ENCODE measurements around the gene AQR. TPM values are rescaled to one million over a fixed set of nuclear protein-coding genes. Genes with fewer than 3 reads are reported as not detected.

The AQR gene
- total RNA-seq, 1 experiment from 2014 or later, result 62.1 TPM

DNA sequence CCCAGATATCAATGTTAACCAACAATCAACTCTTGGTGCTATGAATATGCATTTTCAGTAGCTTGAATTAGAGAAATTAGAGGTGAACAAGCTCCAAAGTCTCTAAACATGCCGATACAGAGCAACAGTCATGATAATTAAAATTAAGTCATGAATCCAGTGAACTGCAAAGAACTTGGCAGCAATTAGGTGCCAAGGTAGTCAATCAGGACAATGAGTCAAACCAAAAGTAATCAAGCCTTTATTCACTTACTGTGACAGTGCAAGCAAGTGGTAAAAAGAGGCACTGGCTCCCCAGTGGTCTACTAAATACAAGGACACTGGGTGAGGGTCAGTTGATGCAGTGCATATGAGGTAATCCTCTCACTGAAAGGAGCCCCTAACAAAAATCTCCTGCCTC is 16.8 kb upstream of the AQR start (continued):
- no peak for TF ChIP-seq GRHL2 (CRISPR knock-in tag; IDR thresholded peaks at IDR 0.05; ENCODE audit: insufficient replicate concordance, severe bottlenecking)
- TF ChIP-seq, protein P1, sequence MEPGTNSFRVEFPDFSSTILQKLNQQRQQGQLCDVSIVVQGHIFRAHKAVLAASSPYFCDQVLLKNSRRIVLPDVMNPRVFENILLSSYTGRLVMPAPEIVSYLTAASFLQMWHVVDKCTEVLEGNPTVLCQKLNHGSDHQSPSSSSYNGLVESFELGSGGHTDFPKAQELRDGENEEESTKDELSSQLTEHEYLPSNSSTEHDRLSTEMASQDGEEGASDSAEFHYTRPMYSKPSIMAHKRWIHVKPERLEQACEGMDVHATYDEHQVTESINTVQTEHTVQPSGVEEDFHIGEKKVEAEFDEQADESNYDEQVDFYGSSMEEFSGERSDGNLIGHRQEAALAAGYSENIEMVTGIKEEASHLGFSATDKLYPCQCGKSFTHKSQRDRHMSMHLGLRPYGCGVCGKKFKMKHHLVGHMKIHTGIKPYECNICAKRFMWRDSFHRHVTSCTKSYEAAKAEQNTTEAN (CRISPR knock-in tag; IDR thresholded peaks at IDR 0.05), result no peak

DNA sequence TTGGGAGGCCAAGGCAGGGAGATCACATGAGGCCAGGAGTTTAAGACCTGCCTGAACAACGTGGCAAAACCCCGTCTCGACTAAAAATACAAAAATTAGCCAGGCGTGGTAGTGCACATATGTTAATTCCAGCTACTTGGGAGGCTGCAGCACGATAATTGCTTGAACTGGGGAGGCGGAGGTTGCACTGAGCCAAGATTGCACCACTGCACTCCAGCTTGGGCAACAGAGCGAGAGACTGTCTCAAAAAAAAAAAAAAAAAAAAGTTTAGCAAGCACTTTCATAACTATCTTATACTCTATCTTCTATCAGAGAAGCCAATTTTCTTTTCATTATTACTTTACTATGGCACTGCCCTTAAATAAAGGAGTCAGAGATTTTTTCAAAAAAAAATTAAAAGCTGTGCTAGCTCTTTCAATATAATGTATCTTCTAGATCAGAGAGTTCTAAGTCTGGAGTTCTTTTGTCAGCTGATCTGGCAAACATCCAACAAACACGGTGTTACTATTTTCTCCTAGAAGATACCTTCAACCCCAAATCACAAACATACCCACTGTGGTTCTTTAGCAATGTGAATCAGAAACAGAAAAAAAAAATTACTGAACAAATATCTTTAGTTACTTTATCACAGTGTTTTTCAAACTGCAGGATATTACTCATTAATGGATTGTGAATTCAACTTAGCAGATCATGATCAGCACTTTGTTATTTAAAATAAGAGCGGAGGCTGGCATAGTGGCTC is 15.5 kb upstream of the AQR start:
- H3K36me3 Mint-ChIP-seq, result peaks cover 60% of the 10 kb centered on the region
- ChIA-PET CTCF (interaction anchor here (0.5 to 1.0 kb wide), 2 partner anchors 9 to 32 kb away, joined by 3 to 4 read pairs; no protein-coding TSS in a partner anchor), POLR2A (interaction anchor here (0.9 kb wide), 1 partner anchor 8 kb away, joined by 4 read pairs; no protein-coding TSS in a partner anchor)
- H3K27ac Mint-ChIP-seq, result peak overlapping the region; percentile 91
- TF ChIP-seq MXD4 (CRISPR knock-in tag; IDR thresholded peaks at IDR 0.05; ENCODE audit: borderline replicate concordance), result no peak
- DNase-seq (ENCODE audit: low spot score), result no peak
- peaks cover 66% of the 10 kb centered on the region for H3K4me1 Mint-ChIP-seq
- H3K27me3 Mint-ChIP-seq (ENCODE audit: low read depth), result no peaks in the 10 kb centered on the region
- no peaks in the 10 kb centered on the region for H3K9me3 Mint-ChIP-seq
- peak overlapping the region; percentile 97 for H3K4me3 Mint-ChIP-seq
- ATAC-seq, result no peak

DNA sequence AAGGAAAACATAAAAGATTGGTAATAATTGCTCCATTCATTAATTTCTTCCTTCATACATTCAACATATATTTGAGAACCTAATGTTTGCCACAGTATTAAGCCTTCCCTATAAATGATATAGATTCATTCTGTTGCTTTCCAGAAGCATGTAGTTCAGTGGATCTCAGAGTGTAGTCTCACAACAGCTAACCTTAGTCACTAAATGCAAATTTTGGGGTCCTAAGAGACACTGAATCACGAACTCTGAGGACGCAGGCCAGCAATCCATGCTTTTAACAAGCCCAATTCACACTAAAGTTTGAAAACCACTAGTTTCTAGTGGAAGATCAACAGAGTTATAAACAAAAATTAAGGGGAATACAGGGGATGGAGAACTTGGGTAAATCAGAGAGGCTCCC is 7.2 kb upstream of the AQR start:
- DNase-seq (ENCODE audit: low spot score), result no peak
- Mint-ChIP-seq H3K9me3 (no peaks in the 10 kb centered on the region), H3K27me3 (ENCODE audit: low read depth) (no peaks in the 10 kb centered on the region), H3K4me1 (peaks cover 46% of the 10 kb centered on the region), H3K4me3 (no peak overlapping the region), H3K36me3 (peaks cover 14% of the 10 kb centered on the region), H3K27ac (peak overlapping the region; percentile 56; the same call in 1 of the 2 replicates)
- TF ChIP-seq NFE2L1 (CRISPR knock-in tag; IDR thresholded peaks at IDR 0.05) (no peak), ZNF671 (CRISPR knock-in tag; IDR thresholded peaks at IDR 0.05) (no peak), NFATC4 (CRISPR knock-in tag; IDR thresholded peaks at IDR 0.05) (no peak), FOXK1 (CRISPR knock-in tag; IDR thresholded peaks at IDR 0.05) (no peak), NR3C1 (CRISPR knock-in tag; conservative IDR thresholded peaks at IDR 0.05; ENCODE audit: low read depth) (no peak), JAZF1 (CRISPR knock-in tag; IDR thresholded peaks at IDR 0.05) (no peak), GRHL2 (CRISPR knock-in tag; IDR thresholded peaks at IDR 0.05; ENCODE audit: insufficient replicate concordance, severe bottlenecking) (no peak), SMAD3 (CRISPR knock-in tag; IDR thresholded peaks at IDR 0.05; ENCODE audit: borderline replicate concordance) (no peak)
- TF ChIP-seq, protein P2, sequence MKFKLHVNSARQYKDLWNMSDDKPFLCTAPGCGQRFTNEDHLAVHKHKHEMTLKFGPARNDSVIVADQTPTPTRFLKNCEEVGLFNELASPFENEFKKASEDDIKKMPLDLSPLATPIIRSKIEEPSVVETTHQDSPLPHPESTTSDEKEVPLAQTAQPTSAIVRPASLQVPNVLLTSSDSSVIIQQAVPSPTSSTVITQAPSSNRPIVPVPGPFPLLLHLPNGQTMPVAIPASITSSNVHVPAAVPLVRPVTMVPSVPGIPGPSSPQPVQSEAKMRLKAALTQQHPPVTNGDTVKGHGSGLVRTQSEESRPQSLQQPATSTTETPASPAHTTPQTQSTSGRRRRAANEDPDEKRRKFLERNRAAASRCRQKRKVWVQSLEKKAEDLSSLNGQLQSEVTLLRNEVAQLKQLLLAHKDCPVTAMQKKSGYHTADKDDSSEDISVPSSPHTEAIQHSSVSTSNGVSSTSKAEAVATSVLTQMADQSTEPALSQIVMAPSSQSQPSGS (CRISPR knock-in tag; IDR thresholded peaks at IDR 0.05; ENCODE audit: borderline replicate concordance, low read depth), result no peak
- TF ChIP-seq, protein P3, sequence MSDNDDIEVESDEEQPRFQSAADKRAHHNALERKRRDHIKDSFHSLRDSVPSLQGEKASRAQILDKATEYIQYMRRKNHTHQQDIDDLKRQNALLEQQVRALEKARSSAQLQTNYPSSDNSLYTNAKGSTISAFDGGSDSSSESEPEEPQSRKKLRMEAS (CRISPR knock-in tag; IDR thresholded peaks at IDR 0.05), result no peak
- TF ChIP-seq, protein P4, sequence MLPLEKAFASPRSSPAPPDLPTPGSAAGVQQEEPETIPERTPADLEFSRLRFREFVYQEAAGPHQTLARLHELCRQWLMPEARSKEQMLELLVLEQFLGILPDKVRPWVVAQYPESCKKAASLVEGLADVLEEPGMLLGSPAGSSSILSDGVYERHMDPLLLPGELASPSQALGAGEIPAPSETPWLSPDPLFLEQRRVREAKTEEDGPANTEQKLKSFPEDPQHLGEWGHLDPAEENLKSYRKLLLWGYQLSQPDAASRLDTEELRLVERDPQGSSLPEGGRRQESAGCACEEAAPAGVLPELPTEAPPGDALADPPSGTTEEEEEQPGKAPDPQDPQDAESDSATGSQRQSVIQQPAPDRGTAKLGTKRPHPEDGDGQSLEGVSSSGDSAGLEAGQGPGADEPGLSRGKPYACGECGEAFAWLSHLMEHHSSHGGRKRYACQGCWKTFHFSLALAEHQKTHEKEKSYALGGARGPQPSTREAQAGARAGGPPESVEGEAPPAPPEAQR (CRISPR knock-in tag; IDR thresholded peaks at IDR 0.05), result no peak
- no peak for ATAC-seq
- ChIA-PET CTCF (interaction anchor here (0.6 to 1.5 kb wide), 3 partner anchors 8 to 42 kb away, joined by 3 to 5 read pairs (median 3); partner anchors contain the start of gene ZNF770), POLR2A (interaction anchor here (0.9 kb wide), 1 partner anchor 9 kb away, joined by 4 read pairs; no protein-coding TSS in a partner anchor)

DNA sequence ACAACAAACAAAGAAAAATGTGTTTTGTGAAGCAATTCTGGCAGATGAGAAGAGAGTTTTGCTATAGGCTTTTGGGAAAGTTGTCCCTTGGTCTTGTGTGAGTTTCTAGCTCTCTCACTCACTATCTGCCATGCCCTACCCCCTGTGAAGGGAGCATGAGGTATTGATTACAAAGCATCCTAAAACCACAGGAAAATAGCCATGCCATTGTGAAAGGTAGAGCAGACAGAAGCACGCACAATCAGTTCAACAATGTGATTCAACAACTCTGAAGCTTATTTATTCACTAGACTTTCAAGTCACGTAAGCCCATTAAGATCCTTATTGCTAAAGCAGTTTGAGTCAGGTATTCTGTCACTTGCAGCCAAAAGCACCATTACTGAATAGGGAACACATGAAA is 6.5 kb upstream of the AQR start:
- H3K27ac Mint-ChIP-seq, result peak overlapping the region; percentile 26
- H3K27me3 Mint-ChIP-seq (ENCODE audit: low read depth), result no peaks in the 10 kb centered on the region
- peaks cover 39% of the 10 kb centered on the region for H3K4me1 Mint-ChIP-seq
- DNase-seq (ENCODE audit: low spot score) (no peak), ATAC-seq (no peak)
- no peak overlapping the region for H3K4me3 Mint-ChIP-seq
- no peaks in the 10 kb centered on the region for H3K9me3 Mint-ChIP-seq
- CTCF ChIA-PET, result interaction anchor here (0.6 to 1.5 kb wide), 4 partner anchors 9 to 292 kb away, joined by 3 to 5 read pairs (median 4); partner anchors contain the start of gene ZNF770
- POLR2A ChIA-PET, result no interaction called here
- H3K36me3 Mint-ChIP-seq, result peaks cover 8% of the 10 kb centered on the region
- TF ChIP-seq, protein P5, sequence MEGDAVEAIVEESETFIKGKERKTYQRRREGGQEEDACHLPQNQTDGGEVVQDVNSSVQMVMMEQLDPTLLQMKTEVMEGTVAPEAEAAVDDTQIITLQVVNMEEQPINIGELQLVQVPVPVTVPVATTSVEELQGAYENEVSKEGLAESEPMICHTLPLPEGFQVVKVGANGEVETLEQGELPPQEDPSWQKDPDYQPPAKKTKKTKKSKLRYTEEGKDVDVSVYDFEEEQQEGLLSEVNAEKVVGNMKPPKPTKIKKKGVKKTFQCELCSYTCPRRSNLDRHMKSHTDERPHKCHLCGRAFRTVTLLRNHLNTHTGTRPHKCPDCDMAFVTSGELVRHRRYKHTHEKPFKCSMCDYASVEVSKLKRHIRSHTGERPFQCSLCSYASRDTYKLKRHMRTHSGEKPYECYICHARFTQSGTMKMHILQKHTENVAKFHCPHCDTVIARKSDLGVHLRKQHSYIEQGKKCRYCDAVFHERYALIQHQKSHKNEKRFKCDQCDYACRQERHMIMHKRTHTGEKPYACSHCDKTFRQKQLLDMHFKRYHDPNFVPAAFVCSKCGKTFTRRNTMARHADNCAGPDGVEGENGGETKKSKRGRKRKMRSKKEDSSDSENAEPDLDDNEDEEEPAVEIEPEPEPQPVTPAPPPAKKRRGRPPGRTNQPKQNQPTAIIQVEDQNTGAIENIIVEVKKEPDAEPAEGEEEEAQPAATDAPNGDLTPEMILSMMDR (IDR thresholded peaks at IDR 0.05), result no peak
- TF ChIP-seq FOXJ3 (CRISPR knock-in tag; IDR thresholded peaks at IDR 0.05; ENCODE audit: borderline replicate concordance) (no peak), ZNF232 (CRISPR knock-in tag; IDR thresholded peaks at IDR 0.05) (no peak), ELF4 (CRISPR knock-in tag; IDR thresholded peaks at IDR 0.05; ENCODE audit: low read depth) (no peak), SOX15 (CRISPR knock-in tag; IDR thresholded peaks at IDR 0.05) (no peak), ETV6 (CRISPR knock-in tag; IDR thresholded peaks at IDR 0.05) (no peak), NFYB (CRISPR knock-in tag; conservative IDR thresholded peaks at IDR 0.05; ENCODE audit: low read depth) (no peak), RORB (CRISPR knock-in tag; IDR thresholded peaks at IDR 0.05) (no peak)
- TF ChIP-seq, protein P6, sequence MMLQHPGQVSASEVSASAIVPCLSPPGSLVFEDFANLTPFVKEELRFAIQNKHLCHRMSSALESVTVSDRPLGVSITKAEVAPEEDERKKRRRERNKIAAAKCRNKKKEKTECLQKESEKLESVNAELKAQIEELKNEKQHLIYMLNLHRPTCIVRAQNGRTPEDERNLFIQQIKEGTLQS (CRISPR knock-in tag; conservative IDR thresholded peaks at IDR 0.05), result no peak
- TF ChIP-seq, protein P4 (CRISPR knock-in tag; IDR thresholded peaks at IDR 0.05), result no peak

All from WTC11 (cell line).